ENCODE measurements around the gene LYRM4.

Gene LYRM4

DNA sequence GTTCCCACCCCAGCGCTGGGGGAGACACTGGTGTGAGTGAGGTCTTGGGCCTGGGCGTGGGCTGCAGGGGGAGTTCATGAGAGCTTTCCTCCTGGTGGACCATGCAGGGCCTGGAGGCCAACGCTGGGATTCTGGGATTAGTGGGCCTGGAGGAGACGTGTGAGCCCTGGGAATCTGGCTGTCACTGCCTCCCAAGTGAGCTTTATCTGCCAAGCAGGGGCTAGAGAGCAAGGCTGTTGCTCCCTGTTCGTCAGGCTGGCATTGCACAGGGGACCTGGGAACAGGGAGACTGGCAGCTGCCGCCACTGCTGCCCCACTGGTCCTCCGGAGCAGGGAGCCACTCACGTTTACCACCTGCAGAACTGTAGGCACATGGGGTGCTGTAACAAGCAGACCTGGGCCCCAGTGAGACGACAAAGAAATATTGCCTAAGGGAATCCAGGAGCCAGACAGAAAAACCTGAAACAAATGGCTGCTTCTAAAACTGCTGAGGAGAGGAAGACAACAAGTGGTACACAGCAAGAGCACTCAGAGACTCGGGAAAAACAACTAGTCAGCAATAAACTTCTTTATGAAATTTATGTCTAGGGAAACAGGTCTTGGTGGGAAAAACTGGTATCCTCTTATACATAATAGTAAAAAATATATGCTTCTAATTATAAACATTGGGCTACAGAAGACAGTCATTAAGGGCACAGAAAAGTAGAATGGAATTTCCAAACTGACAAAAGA, 130.4 kb downstream of the LYRM4 start:
- H3K4me3 ChIP-seq (replicated peaks; ENCODE audit: insufficient read depth, low read length), result no peak overlapping the region
- DNase-seq (ENCODE audit: low read depth in 1 of 2, low spot score in 1 of 2), result no peak
- H3K27me3 ChIP-seq (ENCODE audit: insufficient read depth, poor library complexity, severe bottlenecking), result no peaks in the 10 kb centered on the region
- TF ChIP-seq GABPA (IDR thresholded peaks at IDR 0.05; ENCODE audit: low read depth), result no peak
- no peak overlapping the region for H3K27ac ChIP-seq (replicated peaks)

DNA sequence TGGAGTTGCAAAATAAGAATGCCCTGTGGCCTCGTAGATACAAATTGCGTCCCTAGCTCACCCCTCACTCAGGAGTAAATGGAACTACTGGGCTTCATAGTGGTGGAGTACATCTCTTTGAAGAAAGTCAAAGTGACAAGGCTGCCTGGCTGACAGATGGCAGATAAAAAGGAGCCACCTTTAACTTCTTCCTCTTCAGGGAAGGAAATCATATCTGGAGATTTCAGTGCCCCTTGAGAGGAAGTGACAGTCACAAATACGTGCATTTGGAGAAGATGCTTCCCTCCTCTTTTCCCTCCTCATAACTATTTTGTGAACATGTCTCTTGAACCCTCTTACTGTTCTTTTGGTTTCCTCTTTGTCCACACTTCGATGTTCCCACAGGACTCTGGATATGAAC, 132.4 kb downstream of the LYRM4 start:
- no peak for TF ChIP-seq POLR2AphosphoS5 (IDR thresholded peaks at IDR 0.05; ENCODE audit: low read depth)
- peak; percentile 48; the same call in 1 of the 2 replicates for TF ChIP-seq SPI1 (IDR thresholded peaks at IDR 0.05; ENCODE audit: borderline replicate concordance, low read depth)
- no peak overlapping the region for H3K4me3 ChIP-seq (replicated peaks; ENCODE audit: insufficient read depth, low read length)

DNA sequence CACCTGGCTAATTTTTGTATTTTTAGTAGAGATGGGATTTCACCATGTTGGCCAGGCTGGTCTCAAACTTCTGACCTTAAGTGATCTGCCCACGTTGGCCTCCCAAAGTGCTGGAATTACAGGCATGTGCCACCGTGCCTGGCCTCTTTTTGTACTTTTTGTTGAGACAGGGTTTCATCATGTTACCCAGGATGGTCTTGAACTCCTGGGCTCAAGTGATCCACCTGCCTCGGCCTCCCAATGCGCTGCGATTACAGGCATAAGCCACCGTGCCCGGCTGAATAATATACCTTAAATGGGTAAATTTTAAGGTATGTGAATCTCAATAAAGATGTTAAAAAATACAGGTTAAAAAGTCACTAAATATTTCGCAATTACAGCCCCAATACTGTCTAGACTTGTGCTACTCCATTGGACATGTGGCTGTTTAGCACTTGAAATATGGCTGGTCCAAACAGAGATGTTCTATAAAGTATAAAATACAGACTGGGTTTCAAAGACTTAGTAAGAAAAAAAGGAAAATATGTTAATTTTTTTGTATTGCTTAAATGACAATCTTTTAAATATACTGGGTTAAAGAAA, 133.6 kb downstream of the LYRM4 start:
- Histone ChIP-seq H3K4me3 (replicated peaks; ENCODE audit: insufficient read depth, low read length) (no peak overlapping the region), H3K27ac (replicated peaks) (no peak overlapping the region), H3K27me3 (ENCODE audit: insufficient read depth, poor library complexity, severe bottlenecking) (no peaks in the 10 kb centered on the region)
- DNase-seq (ENCODE audit: low read depth in 1 of 2, low spot score in 1 of 2), result no peak
- TF ChIP-seq SPI1 (IDR thresholded peaks at IDR 0.05; ENCODE audit: borderline replicate concordance, low read depth) (no peak), GABPA (IDR thresholded peaks at IDR 0.05; ENCODE audit: low read depth) (no peak), POLR2AphosphoS5 (IDR thresholded peaks at IDR 0.05; ENCODE audit: low read depth) (no peak)
- TF ChIP-seq, protein P1, sequence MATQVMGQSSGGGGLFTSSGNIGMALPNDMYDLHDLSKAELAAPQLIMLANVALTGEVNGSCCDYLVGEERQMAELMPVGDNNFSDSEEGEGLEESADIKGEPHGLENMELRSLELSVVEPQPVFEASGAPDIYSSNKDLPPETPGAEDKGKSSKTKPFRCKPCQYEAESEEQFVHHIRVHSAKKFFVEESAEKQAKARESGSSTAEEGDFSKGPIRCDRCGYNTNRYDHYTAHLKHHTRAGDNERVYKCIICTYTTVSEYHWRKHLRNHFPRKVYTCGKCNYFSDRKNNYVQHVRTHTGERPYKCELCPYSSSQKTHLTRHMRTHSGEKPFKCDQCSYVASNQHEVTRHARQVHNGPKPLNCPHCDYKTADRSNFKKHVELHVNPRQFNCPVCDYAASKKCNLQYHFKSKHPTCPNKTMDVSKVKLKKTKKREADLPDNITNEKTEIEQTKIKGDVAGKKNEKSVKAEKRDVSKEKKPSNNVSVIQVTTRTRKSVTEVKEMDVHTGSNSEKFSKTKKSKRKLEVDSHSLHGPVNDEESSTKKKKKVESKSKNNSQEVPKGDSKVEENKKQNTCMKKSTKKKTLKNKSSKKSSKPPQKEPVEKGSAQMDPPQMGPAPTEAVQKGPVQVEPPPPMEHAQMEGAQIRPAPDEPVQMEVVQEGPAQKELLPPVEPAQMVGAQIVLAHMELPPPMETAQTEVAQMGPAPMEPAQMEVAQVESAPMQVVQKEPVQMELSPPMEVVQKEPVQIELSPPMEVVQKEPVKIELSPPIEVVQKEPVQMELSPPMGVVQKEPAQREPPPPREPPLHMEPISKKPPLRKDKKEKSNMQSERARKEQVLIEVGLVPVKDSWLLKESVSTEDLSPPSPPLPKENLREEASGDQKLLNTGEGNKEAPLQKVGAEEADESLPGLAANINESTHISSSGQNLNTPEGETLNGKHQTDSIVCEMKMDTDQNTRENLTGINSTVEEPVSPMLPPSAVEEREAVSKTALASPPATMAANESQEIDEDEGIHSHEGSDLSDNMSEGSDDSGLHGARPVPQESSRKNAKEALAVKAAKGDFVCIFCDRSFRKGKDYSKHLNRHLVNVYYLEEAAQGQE (IDR thresholded peaks at IDR 0.05; ENCODE audit: insufficient replicate concordance, low read depth), result no peak
- TF ChIP-seq, protein P2, sequence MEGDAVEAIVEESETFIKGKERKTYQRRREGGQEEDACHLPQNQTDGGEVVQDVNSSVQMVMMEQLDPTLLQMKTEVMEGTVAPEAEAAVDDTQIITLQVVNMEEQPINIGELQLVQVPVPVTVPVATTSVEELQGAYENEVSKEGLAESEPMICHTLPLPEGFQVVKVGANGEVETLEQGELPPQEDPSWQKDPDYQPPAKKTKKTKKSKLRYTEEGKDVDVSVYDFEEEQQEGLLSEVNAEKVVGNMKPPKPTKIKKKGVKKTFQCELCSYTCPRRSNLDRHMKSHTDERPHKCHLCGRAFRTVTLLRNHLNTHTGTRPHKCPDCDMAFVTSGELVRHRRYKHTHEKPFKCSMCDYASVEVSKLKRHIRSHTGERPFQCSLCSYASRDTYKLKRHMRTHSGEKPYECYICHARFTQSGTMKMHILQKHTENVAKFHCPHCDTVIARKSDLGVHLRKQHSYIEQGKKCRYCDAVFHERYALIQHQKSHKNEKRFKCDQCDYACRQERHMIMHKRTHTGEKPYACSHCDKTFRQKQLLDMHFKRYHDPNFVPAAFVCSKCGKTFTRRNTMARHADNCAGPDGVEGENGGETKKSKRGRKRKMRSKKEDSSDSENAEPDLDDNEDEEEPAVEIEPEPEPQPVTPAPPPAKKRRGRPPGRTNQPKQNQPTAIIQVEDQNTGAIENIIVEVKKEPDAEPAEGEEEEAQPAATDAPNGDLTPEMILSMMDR (IDR thresholded peaks at IDR 0.05; ENCODE audit: insufficient read depth, low read length), result no peak

More for the DNA sequence above, 132.4 kb downstream of the LYRM4 start:
- Histone ChIP-seq H3K27me3 (ENCODE audit: insufficient read depth, poor library complexity, severe bottlenecking) (no peaks in the 10 kb centered on the region), H3K27ac (replicated peaks) (no peak overlapping the region)
- DNase-seq (ENCODE audit: low read depth in 1 of 2, low spot score in 1 of 2), result no peak

GRCh38 chr6:5126214-5126613, 134.5 kb downstream of the LYRM4 start:
- TF ChIP-seq SPI1 (IDR thresholded peaks at IDR 0.05; ENCODE audit: borderline replicate concordance, low read depth) (no peak), GABPA (IDR thresholded peaks at IDR 0.05; ENCODE audit: low read depth) (no peak), POLR2AphosphoS5 (IDR thresholded peaks at IDR 0.05; ENCODE audit: low read depth) (no peak)
- TF ChIP-seq, protein P2 (IDR thresholded peaks at IDR 0.05; ENCODE audit: insufficient read depth, low read length), result no peak
- TF ChIP-seq, protein P1 (IDR thresholded peaks at IDR 0.05; ENCODE audit: insufficient replicate concordance, low read depth), result no peak
- Histone ChIP-seq H3K27ac (replicated peaks) (no peak overlapping the region), H3K4me3 (replicated peaks; ENCODE audit: insufficient read depth, low read length) (no peak overlapping the region), H3K27me3 (ENCODE audit: insufficient read depth, poor library complexity, severe bottlenecking) (no peaks in the 10 kb centered on the region)
- DNase-seq (ENCODE audit: low read depth in 1 of 2, low spot score in 1 of 2), result no peak
